ENCODE results near the gene FLT3LG. TPM values are rescaled to one million over a fixed set of nuclear protein-coding genes. Genes with fewer than 3 reads are reported as not detected.

FLT3LG gene
- total RNA-seq, 3 donors from 2014 or later: 3.3 to 14.8 (median 7.8) TPM

- H3K9me3 ChIP-seq: no peaks in the 10 kb centered on the region
- H3K4me1 ChIP-seq (ENCODE audit: low read depth): peaks cover 5% of the 10 kb centered on the region
- no peak overlapping the region for H3K4me3 ChIP-seq
- intact Hi-C loops (cut with DNase I, micrococcal nuclease): no loop called here
- ATAC-seq: no peak
- no peak for TF ChIP-seq CTCF (IDR thresholded peaks at IDR 0.05)
- H3K36me3 ChIP-seq (ENCODE audit: low read depth): no peaks in the 10 kb centered on the region
- peak in 1 of 3 donors; percentile 23 for DNase-seq
Observed at GRCh38 chr19:49461656-49462055, 12.4 kb upstream of the FLT3LG start.

- Histone ChIP-seq H3K9me3 (no peaks in the 10 kb centered on the region), H3K36me3 (ENCODE audit: low read depth) (no peaks in the 10 kb centered on the region), H3K4me1 (ENCODE audit: low read depth) (peaks cover 2% of the 10 kb centered on the region), H3K4me3 (no peak overlapping the region)
- TF ChIP-seq CTCF (IDR thresholded peaks at IDR 0.05): no peak
- intact Hi-C loops (cut with DNase I, micrococcal nuclease): no loop called here
- DNase-seq (peak in 1 of 3 donors; percentile 22), ATAC-seq (no peak)
Observed at GRCh38 chr19:49462492-49462891, 11.5 kb upstream of the FLT3LG start.

- ATAC-seq (no peak), DNase-seq (peak in 1 of 3 donors; percentile 25)
- Histone ChIP-seq H3K36me3 (ENCODE audit: low read depth) (no peaks in the 10 kb centered on the region), H3K4me3 (no peak overlapping the region), H3K9me3 (no peaks in the 10 kb centered on the region), H3K4me1 (ENCODE audit: low read depth) (peaks cover 6% of the 10 kb centered on the region)
- intact Hi-C loops (cut with DNase I, micrococcal nuclease): no loop called here
- no peak for TF ChIP-seq CTCF (IDR thresholded peaks at IDR 0.05)
Observed at GRCh38 chr19:49463960-49464740, 9.9 kb upstream of the FLT3LG start.

- Histone ChIP-seq H3K4me3 (no peak overlapping the region), H3K4me1 (ENCODE audit: low read depth) (peaks cover 6% of the 10 kb centered on the region), H3K9me3 (no peaks in the 10 kb centered on the region), H3K36me3 (ENCODE audit: low read depth) (no peaks in the 10 kb centered on the region)
- intact Hi-C loops (cut with DNase I, micrococcal nuclease): no loop called here
- ATAC-seq (no peak), DNase-seq (no peak)
- no peak for TF ChIP-seq CTCF (IDR thresholded peaks at IDR 0.05)
Observed at GRCh38 chr19:49465371-49465770, 8.6 kb upstream of the FLT3LG start.

- intact Hi-C loops (cut with DNase I, micrococcal nuclease): no loop called here
- ATAC-seq (peak; percentile 3), DNase-seq (no peak)
- Histone ChIP-seq H3K9me3 (no peaks in the 10 kb centered on the region), H3K4me3 (no peak overlapping the region), H3K4me1 (ENCODE audit: low read depth) (peaks cover 6% of the 10 kb centered on the region), H3K36me3 (ENCODE audit: low read depth) (no peaks in the 10 kb centered on the region)
- no peak for TF ChIP-seq CTCF (IDR thresholded peaks at IDR 0.05)
Observed at GRCh38 chr19:49468199-49468598, 5.8 kb upstream of the FLT3LG start.
